Stomach (tissue), 4 donors: ENCODE data around the gene KCND2.

Experiments used
- POLR2A ChIP-seq, 4 donors: fragments of 450-650 bp; IDR thresholded peaks; one replicate each; pipeline ENCODE4 v1.6.1; 2016; ENCODE audit warnings: antibody characterized with exemption in 4 of 4, control low read depth in 2 of 4, mild to moderate bottlenecking in 1 of 4, moderate library complexity in 1 of 4
- TF ChIP-seq, protein P1 (sequence below), 7 experiments: fragments of 450-650 bp in 4 of 7; fragments of 200-600 bp in 3 of 7; sonication (generic) in 3 of 7; IDR thresholded peaks; one replicate each; pipeline ENCODE4 v1.5.1; 2016 to 2019; ENCODE audit warnings: antibody characterized with exemption in 7 of 7, control low read depth in 2 of 7, mild to moderate bottlenecking in 1 of 7

DNA sequence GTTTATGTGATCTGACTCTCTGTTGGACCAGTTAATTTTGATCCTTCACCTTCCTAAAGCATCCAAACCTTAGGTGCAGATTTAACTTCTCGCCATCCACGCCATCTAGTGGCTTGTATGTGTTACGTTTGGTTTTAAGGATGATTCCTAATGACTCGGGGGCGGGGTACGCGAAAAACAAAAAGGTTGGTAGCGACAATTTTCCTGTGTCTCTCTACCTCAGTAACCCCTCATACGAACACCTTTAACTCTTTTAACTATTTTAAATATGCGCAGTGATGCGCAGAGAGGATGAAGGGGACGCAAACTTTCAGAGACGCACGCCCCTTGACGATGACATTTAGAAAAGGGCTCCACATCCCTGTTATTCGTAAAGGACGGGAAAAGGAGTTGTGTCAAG, 714 bp upstream of the KCND2 start:
- TF ChIP-seq, protein P1, sequence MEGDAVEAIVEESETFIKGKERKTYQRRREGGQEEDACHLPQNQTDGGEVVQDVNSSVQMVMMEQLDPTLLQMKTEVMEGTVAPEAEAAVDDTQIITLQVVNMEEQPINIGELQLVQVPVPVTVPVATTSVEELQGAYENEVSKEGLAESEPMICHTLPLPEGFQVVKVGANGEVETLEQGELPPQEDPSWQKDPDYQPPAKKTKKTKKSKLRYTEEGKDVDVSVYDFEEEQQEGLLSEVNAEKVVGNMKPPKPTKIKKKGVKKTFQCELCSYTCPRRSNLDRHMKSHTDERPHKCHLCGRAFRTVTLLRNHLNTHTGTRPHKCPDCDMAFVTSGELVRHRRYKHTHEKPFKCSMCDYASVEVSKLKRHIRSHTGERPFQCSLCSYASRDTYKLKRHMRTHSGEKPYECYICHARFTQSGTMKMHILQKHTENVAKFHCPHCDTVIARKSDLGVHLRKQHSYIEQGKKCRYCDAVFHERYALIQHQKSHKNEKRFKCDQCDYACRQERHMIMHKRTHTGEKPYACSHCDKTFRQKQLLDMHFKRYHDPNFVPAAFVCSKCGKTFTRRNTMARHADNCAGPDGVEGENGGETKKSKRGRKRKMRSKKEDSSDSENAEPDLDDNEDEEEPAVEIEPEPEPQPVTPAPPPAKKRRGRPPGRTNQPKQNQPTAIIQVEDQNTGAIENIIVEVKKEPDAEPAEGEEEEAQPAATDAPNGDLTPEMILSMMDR (IDR thresholded peaks at IDR 0.05) = peak in 5 of 7 experiments; percentile 9 to 48 (median 24)
- no peak for TF ChIP-seq POLR2A (IDR thresholded peaks at IDR 0.05)
